HG03342 (cell line): ENCODE data around the gene TF.

Source experiments
- ATAC-seq: cut with Tn5 transposase; IDR thresholded peaks from one replicate; pipeline ENCODE4 v1.9.1; 2021; ENCODE audit warnings: mild to moderate bottlenecking, moderate library complexity; ENCODE audit not compliant: unreplicated experiment

The TF gene

GRCh38 chr3:133746712-133747066 is 496 bp downstream of the TF start:
- no peak for ATAC-seq

GRCh38 chr3:133747373-133747772 is 1.2 kb downstream of the TF start:
- ATAC-seq, result no peak

- no peak for ATAC-seq
Measured at GRCh38 chr3:133747907-133748639, 1.9 kb downstream of the TF start.

GRCh38 chr3:133749427-133750258 is 3.5 kb downstream of the TF start:
- ATAC-seq, result no peak

GRCh38 chr3:133750259-133750656 is 4.1 kb downstream of the TF start:
- ATAC-seq, result no peak

- ATAC-seq, result no peak
Measured at GRCh38 chr3:133753107-133753778, 7.0 kb downstream of the TF start.

- ATAC-seq, result no peak
Measured at GRCh38 chr3:133753779-133754164, 7.6 kb downstream of the TF start.

- no peak for ATAC-seq
Measured at GRCh38 chr3:133754455-133754854, 8.3 kb downstream of the TF start.

GRCh38 chr3:133754973-133755828 is 9.0 kb downstream of the TF start:
- ATAC-seq, result no peak

- ATAC-seq, result no peak
Measured at GRCh38 chr3:133756716-133757694, 10.8 kb downstream of the TF start.

- no peak for ATAC-seq
Measured at GRCh38 chr3:133757701-133758567, 11.7 kb downstream of the TF start.

GRCh38 chr3:133758568-133758928 is 12.4 kb downstream of the TF start:
- no peak for ATAC-seq

GRCh38 chr3:133758964-133759739 is 13.0 kb downstream of the TF start:
- no peak for ATAC-seq

GRCh38 chr3:133759740-133760305 is 13.6 kb downstream of the TF start:
- ATAC-seq, result no peak

- ATAC-seq, result no peak
Measured at GRCh38 chr3:133760916-133761315, 14.7 kb downstream of the TF start.

- ATAC-seq, result no peak
Measured at GRCh38 chr3:133761605-133762484, 15.7 kb downstream of the TF start.

GRCh38 chr3:133762539-133762938 is 16.3 kb downstream of the TF start:
- no peak for ATAC-seq
